Endothelial cell of umbilical vein (primary cell): ENCODE measurements around the gene KITLG. TPM values are rescaled to one million over a fixed set of nuclear protein-coding genes. Genes with fewer than 3 reads are reported as not detected.

Experiments
- BruUV-seq: library from RNA; stranded (reverse); fragments of 400-500 nt; replicated peaks from 2 replicates; lab custom pipeline; 2021; lab: Mats Ljungman, UMichigan
- CTCF ChIA-PET: fragments of 300-600, 350-600 bp; sonication (Branson Sonifier 250); formaldehyde crosslinking; loops from one replicate; lab custom pipeline; 2021; ENCODE audit warnings: antibody characterized with exemption, inconsistent platforms; lab: Charles Lee
- POLR2A ChIA-PET: fragments of 300-600, 350-600 bp; sonication (Branson Sonifier 250); formaldehyde crosslinking; loops from one replicate; lab custom pipeline; 2021; ENCODE audit warnings: antibody characterized with exemption, inconsistent platforms; lab: Charles Lee
- DNase-seq: peaks from one replicate; pipeline ENCODE4 v3.0.0-alpha.2; 2011; ENCODE audit warnings: low read depth, low spot score
- FAIRE-seq: peaks from 2 replicates; lab custom pipeline; 2011; peaks lifted over from hg19 to GRCh38; lab: Jason Lieb, UNC
- H2AFZ ChIP-seq: 2 replicates; pipeline ENCODE4 v1.6.0; 2012; ENCODE audit warnings: low read depth, low read length, control low read depth, inconsistent platforms
- H3K27ac ChIP-seq: 2 replicates; pipeline ENCODE4 v1.5.1; 2011; ENCODE audit warnings: low read depth, mild to moderate bottlenecking, control low read depth, low read length, moderate library complexity; ENCODE audit not compliant: insufficient read depth
- H3K27me3 ChIP-seq, 2 experiments: 2 replicates each; pipeline versions ENCODE4 v1.6.0 to v1.6.1; 2011; ENCODE audit warnings: low read length in 2 of 2, mixed read lengths in 1 of 2; ENCODE audit not compliant: control insufficient read depth in 2 of 2, insufficient read depth in 2 of 2
- H3K36me3 ChIP-seq, 2 experiments: 2 replicates in 1 of 2; 3 replicates in 1 of 2; pipeline ENCODE4 v1.5.1; 2011; ENCODE audit warnings: low read length in 2 of 2, mild to moderate bottlenecking in 1 of 2, moderate library complexity in 1 of 2; ENCODE audit not compliant: control insufficient read depth in 2 of 2, insufficient read depth in 2 of 2; ENCODE audit errors: extremely low read depth in 1 of 2
- H3K4me1 ChIP-seq: 3 replicates; pipeline ENCODE4 v1.5.1; 2011; ENCODE audit warnings: mild to moderate bottlenecking, low read length; ENCODE audit not compliant: control insufficient read depth, insufficient read depth; ENCODE audit errors: extremely low read depth
- H3K4me2 ChIP-seq: 2 replicates; pipeline ENCODE4 v1.6.1; 2011; ENCODE audit warnings: low read length, control low read depth, mixed read lengths; ENCODE audit not compliant: insufficient read depth
- H3K4me3 ChIP-seq, 3 experiments: fragments of 200-600 bp in 1 of 3; sonication (generic), shearing (Covaris generic) in 1 of 3; replicated peaks in 1 of 3; 2 replicates each; pipeline ENCODE4 v1.5.1; 2011 to 2016; ENCODE audit warnings: control low read depth in 3 of 3, low read length in 3 of 3, mild to moderate bottlenecking in 2 of 3, inconsistent platforms in 1 of 3, low read depth in 1 of 3, moderate library complexity in 1 of 3; ENCODE audit not compliant: insufficient read depth in 1 of 3
- H3K79me2 ChIP-seq: 2 replicates; pipeline ENCODE4 v1.6.0; 2012; ENCODE audit warnings: low read length, inconsistent platforms; ENCODE audit not compliant: control insufficient read depth, insufficient read depth
- H3K9ac ChIP-seq: replicated peaks from 2 replicates; pipeline ENCODE3; 2011; ENCODE audit warnings: low read length, control low read depth; ENCODE audit not compliant: insufficient read depth; ENCODE audit errors: extremely low read depth
- H3K9me1 ChIP-seq: replicated peaks from 3 replicates; pipeline ENCODE4 v1.6.0; 2011; ENCODE audit warnings: mild to moderate bottlenecking, low read length; ENCODE audit not compliant: control insufficient read depth, insufficient read depth; ENCODE audit errors: extremely low read depth
- H3K9me3 ChIP-seq: replicated peaks from 2 replicates; pipeline ENCODE4 v1.5.1; 2012; ENCODE audit warnings: low read length, inconsistent platforms; ENCODE audit not compliant: control insufficient read depth, insufficient read depth
- H4K20me1 ChIP-seq: replicated peaks from 2 replicates; pipeline ENCODE3; 2011; ENCODE audit warnings: mild to moderate bottlenecking, low read length; ENCODE audit not compliant: control insufficient read depth, insufficient read depth; ENCODE audit errors: extremely low read depth
- EZH2 ChIP-seq: IDR thresholded peaks from 2 replicates; pipeline ENCODE4 v1.6.1; 2012; ENCODE audit warnings: borderline replicate concordance, low read depth, mild to moderate bottlenecking, moderate library complexity, low read length, inconsistent platforms; ENCODE audit not compliant: severe bottlenecking
- FOS ChIP-seq: IDR thresholded peaks from 2 replicates; pipeline ENCODE4 v1.6.1; 2011; ENCODE audit warnings: mild to moderate bottlenecking, low read length, moderate library complexity, borderline replicate concordance; ENCODE audit not compliant: insufficient read depth
- GATA2 ChIP-seq: IDR thresholded peaks from 2 replicates; pipeline ENCODE4 v1.7.0; 2011; ENCODE audit warnings: low read depth, mild to moderate bottlenecking, moderate library complexity, mixed read lengths, low read length; ENCODE audit not compliant: insufficient read length, insufficient read depth
- JUN ChIP-seq: IDR thresholded peaks from 2 replicates; pipeline ENCODE4 v1.6.1; 2011; ENCODE audit warnings: borderline replicate concordance, low read depth; ENCODE audit not compliant: insufficient read length, insufficient read depth
- MYC ChIP-seq: IDR thresholded peaks from one replicate; pipeline ENCODE4 v1.6.1; 2011; ENCODE audit warnings: mild to moderate bottlenecking, low read depth, low read length
- POLR2A ChIP-seq: IDR thresholded peaks from 2 replicates; pipeline ENCODE4 v1.6.1; 2012; ENCODE audit warnings: low read depth, mild to moderate bottlenecking, control low read depth, low read length
- POLR2AphosphoS5 ChIP-seq: IDR thresholded peaks from 2 replicates; pipeline ENCODE4 v1.6.1; 2012; ENCODE audit warnings: low read depth, mild to moderate bottlenecking, control low read depth, low read length, moderate library complexity; ENCODE audit not compliant: insufficient read depth
- dilution Hi-C: fragments of 300-500 bp; cut with MboI; formaldehyde crosslinking; loops from one replicate; pipeline ENCODE4 v1.15.0; 2019; ENCODE audit warnings: low sequenced_read_pairs; ENCODE audit not compliant: extremely low pct_ligation_motif_present
- intact Hi-C: fragments of 100-400 bp; cut with micrococcal nuclease; formaldehyde crosslinking; loops from one replicate; pipeline ENCODE4 v1.10.0; 2022
- polyA plus RNA-seq, 4 experiments: library from polyadenylated mRNA; depleted of rRNA in 3 of 4; stranded (reverse) in 3 of 4; unstranded in 1 of 4; fragments of >200 nt; gene quantifications; 2 replicates each; pipeline versions ENCODE4 v1.2.1 to v1.2.3, GENCODE V29; 2011 to 2012; ENCODE audit warnings: missing spikeins in 1 of 4
- total RNA-seq: library from RNA; stranded (reverse); gene quantifications from 2 replicates; pipeline ENCODE4 v1.2.3, GENCODE V29; 2021
- TF ChIP-seq, protein P1 (sequence below): IDR thresholded peaks from 2 replicates; pipeline ENCODE4 v1.6.1; 2011; ENCODE audit not compliant: insufficient read depth, insufficient read length
- TF ChIP-seq, protein P2 (sequence below), 2 donors: IDR thresholded peaks; 1 replicate in 1 of 2; 2 replicates in 1 of 2; pipeline ENCODE4 v1.5.1; 2011; ENCODE audit warnings: low read length in 2 of 2, mild to moderate bottlenecking in 2 of 2, moderate library complexity in 2 of 2, control low read depth in 1 of 2, inconsistent platforms in 1 of 2, low read depth in 1 of 2; ENCODE audit not compliant: insufficient read depth in 1 of 2; ENCODE audit errors: extremely low read depth in 1 of 2

KITLG gene
- total and polyA plus RNA-seq, 2 donors (not counting 3 experiments of a cell fraction or from before 2014, with no cell fraction given): 3.8 to 32.5 TPM

DNA sequence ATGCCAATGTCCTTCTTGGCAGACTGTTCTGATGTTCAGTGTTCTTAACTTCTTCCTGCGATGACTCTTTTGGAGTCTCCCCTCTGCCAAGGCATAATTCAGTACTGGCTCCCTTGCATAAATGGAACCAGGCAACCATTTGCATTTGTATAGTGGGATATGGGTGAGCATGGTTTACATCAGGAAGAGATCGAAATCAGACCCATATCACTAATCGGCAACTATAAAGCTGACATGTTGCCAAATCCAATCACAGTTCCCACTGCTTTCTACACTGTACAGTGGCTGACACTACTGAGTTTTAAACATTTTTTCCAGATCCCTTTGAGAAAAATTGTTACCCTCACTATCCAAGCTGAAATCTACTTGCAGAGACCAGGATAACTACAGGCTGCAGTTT lies 83.8 kb downstream of the KITLG start:
- Histone ChIP-seq H3K9me1 (no peaks in the 10 kb centered on the region), H3K79me2 (no peaks in the 10 kb centered on the region), H3K4me1 (no peaks in the 10 kb centered on the region), H3K9ac (no peak overlapping the region), H3K4me2 (no peak overlapping the region), H3K9me3 (no peaks in the 10 kb centered on the region), H3K36me3 (no peaks in the 10 kb centered on the region), H4K20me1 (no peaks in the 10 kb centered on the region), H2AFZ (no peak overlapping the region), H3K4me3 (no peak overlapping the region), H3K27me3 (no peaks in the 10 kb centered on the region), H3K27ac (no peak overlapping the region)
- POLR2A ChIA-PET: no interaction called here
- dilution Hi-C loops (no loop called here), intact Hi-C loops (no loop called here)
- no peak for DNase-seq
- BruUV-seq: TSS peak; percentile 11
- no peak for FAIRE-seq
- TF ChIP-seq EZH2: no peak
- CTCF ChIA-PET: no interaction called here

DNA sequence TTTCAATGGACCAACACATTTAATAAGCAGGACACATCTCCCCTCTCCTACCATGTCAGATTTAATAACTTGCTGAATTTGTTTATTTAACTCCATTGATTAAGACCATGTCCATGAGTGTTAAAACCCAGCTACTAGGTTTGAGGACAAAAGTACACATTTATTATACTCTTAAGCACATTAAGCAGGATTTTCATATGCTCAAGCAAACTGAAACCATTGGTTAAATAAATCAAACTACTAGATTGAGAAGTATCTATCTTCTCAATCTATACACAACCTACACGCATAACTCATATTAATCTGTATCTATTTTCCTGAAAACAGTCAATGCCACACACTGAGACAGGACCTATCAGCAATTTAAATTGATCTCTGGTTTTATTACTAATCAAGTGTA lies 85.2 kb downstream of the KITLG start:
- Histone ChIP-seq H3K4me3 (no peak overlapping the region), H3K27ac (no peak overlapping the region), H3K9ac (no peak overlapping the region), H3K9me3 (no peaks in the 10 kb centered on the region), H3K27me3 (no peaks in the 10 kb centered on the region), H4K20me1 (no peaks in the 10 kb centered on the region), H3K9me1 (no peaks in the 10 kb centered on the region), H2AFZ (no peak overlapping the region), H3K36me3 (no peaks in the 10 kb centered on the region), H3K4me2 (no peak overlapping the region), H3K79me2 (no peaks in the 10 kb centered on the region), H3K4me1 (no peaks in the 10 kb centered on the region)
- DNase-seq (no peak), FAIRE-seq (no peak)
- intact Hi-C loops (no loop called here), dilution Hi-C loops (no loop called here)
- CTCF ChIA-PET: interaction anchor here (1.0 to 1.2 kb wide), 2 partner anchors 13 to 59 kb away, joined by 3 read pairs; no protein-coding TSS in a partner anchor
- POLR2A ChIA-PET: no interaction called here
- TF ChIP-seq, protein P1, sequence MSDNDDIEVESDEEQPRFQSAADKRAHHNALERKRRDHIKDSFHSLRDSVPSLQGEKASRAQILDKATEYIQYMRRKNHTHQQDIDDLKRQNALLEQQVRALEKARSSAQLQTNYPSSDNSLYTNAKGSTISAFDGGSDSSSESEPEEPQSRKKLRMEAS: no peak
- TF ChIP-seq POLR2A: no peak
- TF ChIP-seq POLR2AphosphoS5: no peak
- TF ChIP-seq MYC: no peak
- TF ChIP-seq, protein P2, sequence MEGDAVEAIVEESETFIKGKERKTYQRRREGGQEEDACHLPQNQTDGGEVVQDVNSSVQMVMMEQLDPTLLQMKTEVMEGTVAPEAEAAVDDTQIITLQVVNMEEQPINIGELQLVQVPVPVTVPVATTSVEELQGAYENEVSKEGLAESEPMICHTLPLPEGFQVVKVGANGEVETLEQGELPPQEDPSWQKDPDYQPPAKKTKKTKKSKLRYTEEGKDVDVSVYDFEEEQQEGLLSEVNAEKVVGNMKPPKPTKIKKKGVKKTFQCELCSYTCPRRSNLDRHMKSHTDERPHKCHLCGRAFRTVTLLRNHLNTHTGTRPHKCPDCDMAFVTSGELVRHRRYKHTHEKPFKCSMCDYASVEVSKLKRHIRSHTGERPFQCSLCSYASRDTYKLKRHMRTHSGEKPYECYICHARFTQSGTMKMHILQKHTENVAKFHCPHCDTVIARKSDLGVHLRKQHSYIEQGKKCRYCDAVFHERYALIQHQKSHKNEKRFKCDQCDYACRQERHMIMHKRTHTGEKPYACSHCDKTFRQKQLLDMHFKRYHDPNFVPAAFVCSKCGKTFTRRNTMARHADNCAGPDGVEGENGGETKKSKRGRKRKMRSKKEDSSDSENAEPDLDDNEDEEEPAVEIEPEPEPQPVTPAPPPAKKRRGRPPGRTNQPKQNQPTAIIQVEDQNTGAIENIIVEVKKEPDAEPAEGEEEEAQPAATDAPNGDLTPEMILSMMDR (IDR thresholded peaks at IDR 0.05; ENCODE audit: extremely low read depth in 1 of 2, insufficient read depth in 1 of 2, low read depth in 1 of 2, low read length in 2 of 2): no peak
- TF ChIP-seq FOS: no peak
- TF ChIP-seq JUN: no peak
- TF ChIP-seq GATA2: no peak
- no peak for TF ChIP-seq EZH2
- no TSS peak for BruUV-seq
